OCI-LY1 (cell line): ENCODE measurements around the gene PCSK6.

Experiments used
- H2AFZ ChIP-seq: fragments of 200-600 bp; sonication (generic), shearing (Covaris generic); 2 replicates; pipeline ENCODE4 v1.6.0; 2014; ENCODE audit warnings: antibody characterized with exemption, mild to moderate bottlenecking, low read length
- H3F3A ChIP-seq: fragments of 200-600 bp; sonication (generic), shearing (Covaris generic); 2 replicates; pipeline ENCODE4 v1.6.0; 2014; ENCODE audit warnings: mild to moderate bottlenecking, antibody characterized with exemption, low read length, moderate library complexity; ENCODE audit not compliant: insufficient read depth
- H3K27ac ChIP-seq: fragments of 200-600 bp; sonication (generic); 2 replicates; pipeline ENCODE4 v1.5.1; 2014; ENCODE audit warnings: low read length, mixed run types, mild to moderate bottlenecking, low read depth; ENCODE audit not compliant: poor library complexity, severe bottlenecking
- H3K27me3 ChIP-seq: fragments of 200-600 bp; sonication (generic); 2 replicates; pipeline ENCODE4 v1.6.0; 2014; ENCODE audit warnings: antibody characterized with exemption, mild to moderate bottlenecking, low read length, moderate library complexity; ENCODE audit not compliant: insufficient read depth
- H3K36me3 ChIP-seq: fragments of 200-600 bp; sonication (generic); 2 replicates; pipeline ENCODE4 v1.6.1; 2014; ENCODE audit warnings: mild to moderate bottlenecking, antibody characterized with exemption, low read length, moderate library complexity, mixed read lengths; ENCODE audit not compliant: insufficient read depth
- H3K4me1 ChIP-seq: fragments of 200-600 bp; sonication (generic); 2 replicates; pipeline ENCODE4 v1.5.1; 2014; ENCODE audit warnings: mild to moderate bottlenecking, low read length, moderate library complexity; ENCODE audit not compliant: insufficient read depth, severe bottlenecking
- H3K4me2 ChIP-seq: fragments of 200-600 bp; sonication (generic), shearing (Covaris generic); 2 replicates; pipeline ENCODE4 v1.6.1; 2014; ENCODE audit warnings: low read length
- H3K4me3 ChIP-seq: fragments of 200-600 bp; sonication (generic); 2 replicates; pipeline ENCODE4 v1.5.1; 2014; ENCODE audit warnings: low read length, low read depth, mild to moderate bottlenecking, mixed read lengths; ENCODE audit not compliant: poor library complexity, severe bottlenecking
- H3K79me2 ChIP-seq: fragments of 200-600 bp; shearing (Covaris generic); 2 replicates; pipeline ENCODE4 v1.6.1; 2016; ENCODE audit warnings: mixed run types, low read length, mixed read lengths; ENCODE audit not compliant: insufficient read depth
- H3K9ac ChIP-seq: fragments of 200-600 bp; sonication (generic), shearing (Covaris generic); 2 replicates; pipeline ENCODE4 v1.6.1; 2014; ENCODE audit warnings: mild to moderate bottlenecking, low read length, mixed read lengths
- H3K9me2 ChIP-seq: fragments of 200-600 bp; sonication (generic), shearing (Covaris generic); 2 replicates; pipeline ENCODE4 v1.6.1; 2014; ENCODE audit warnings: low read depth, mild to moderate bottlenecking, low read length, mixed read lengths
- H3K9me3 ChIP-seq: fragments of 200-600 bp; shearing (Covaris generic); 2 replicates; pipeline ENCODE4 v1.6.1; 2014; ENCODE audit warnings: low read length, mixed read lengths
- H4K20me1 ChIP-seq: fragments of 200-600 bp; sonication (generic), shearing (Covaris generic); 2 replicates; pipeline ENCODE4 v1.6.0; 2016; ENCODE audit warnings: mild to moderate bottlenecking, low read length; ENCODE audit not compliant: insufficient read depth
- EZH2 ChIP-seq: fragments of 200-600 bp; sonication (generic), shearing (Covaris generic); IDR thresholded peaks from 2 replicates; pipeline ENCODE4 v1.8.0; 2017; ENCODE audit warnings: borderline replicate concordance, mixed run types, mild to moderate bottlenecking, antibody characterized with exemption, low read length, moderate library complexity, mixed read lengths
- TF ChIP-seq, protein P1 (sequence below): fragments of 200-600 bp; sonication (generic), shearing (Covaris generic); IDR thresholded peaks from 2 replicates; pipeline ENCODE4 v1.5.1; 2017; ENCODE audit warnings: mild to moderate bottlenecking, antibody characterized with exemption, low read length, moderate library complexity, mixed read lengths

Gene PCSK6

DNA sequence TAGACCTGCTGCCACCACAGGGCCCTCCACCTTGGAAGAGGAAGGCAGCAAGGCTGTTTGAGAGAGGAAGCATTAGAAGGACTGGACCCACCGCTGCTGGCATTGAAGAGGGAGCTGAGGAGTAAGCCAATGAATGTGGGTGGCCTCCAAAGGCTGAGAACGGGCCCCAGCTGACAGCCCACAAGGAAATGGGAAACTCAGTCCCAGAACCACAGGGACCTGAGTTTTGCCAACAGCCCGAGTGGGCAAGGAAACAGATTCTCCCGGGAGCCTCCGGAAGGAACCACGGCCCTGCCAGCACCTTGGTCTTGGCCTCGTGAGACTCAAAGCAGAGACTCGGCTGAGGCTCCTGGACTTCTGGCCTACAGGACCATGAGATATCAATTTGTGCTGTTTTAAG lies 99.0 kb downstream of the PCSK6 start:
- no peaks in the 10 kb centered on the region for H4K20me1 ChIP-seq
- no peak overlapping the region for H3K9ac ChIP-seq
- no peaks in the 10 kb centered on the region for H3K27me3 ChIP-seq
- H3K4me3 ChIP-seq = no peak overlapping the region
- H3F3A ChIP-seq = no peaks in the 10 kb centered on the region
- H3K4me1 ChIP-seq = no peaks in the 10 kb centered on the region
- H3K27ac ChIP-seq = no peak overlapping the region
- no peaks in the 10 kb centered on the region for H3K79me2 ChIP-seq
- no peaks in the 10 kb centered on the region for H3K9me2 ChIP-seq
- no peak overlapping the region for H3K4me2 ChIP-seq
- H2AFZ ChIP-seq = no peak overlapping the region
- H3K36me3 ChIP-seq = no peaks in the 10 kb centered on the region
- no peaks in the 10 kb centered on the region for H3K9me3 ChIP-seq
- no peak for TF ChIP-seq EZH2
- TF ChIP-seq, protein P1, sequence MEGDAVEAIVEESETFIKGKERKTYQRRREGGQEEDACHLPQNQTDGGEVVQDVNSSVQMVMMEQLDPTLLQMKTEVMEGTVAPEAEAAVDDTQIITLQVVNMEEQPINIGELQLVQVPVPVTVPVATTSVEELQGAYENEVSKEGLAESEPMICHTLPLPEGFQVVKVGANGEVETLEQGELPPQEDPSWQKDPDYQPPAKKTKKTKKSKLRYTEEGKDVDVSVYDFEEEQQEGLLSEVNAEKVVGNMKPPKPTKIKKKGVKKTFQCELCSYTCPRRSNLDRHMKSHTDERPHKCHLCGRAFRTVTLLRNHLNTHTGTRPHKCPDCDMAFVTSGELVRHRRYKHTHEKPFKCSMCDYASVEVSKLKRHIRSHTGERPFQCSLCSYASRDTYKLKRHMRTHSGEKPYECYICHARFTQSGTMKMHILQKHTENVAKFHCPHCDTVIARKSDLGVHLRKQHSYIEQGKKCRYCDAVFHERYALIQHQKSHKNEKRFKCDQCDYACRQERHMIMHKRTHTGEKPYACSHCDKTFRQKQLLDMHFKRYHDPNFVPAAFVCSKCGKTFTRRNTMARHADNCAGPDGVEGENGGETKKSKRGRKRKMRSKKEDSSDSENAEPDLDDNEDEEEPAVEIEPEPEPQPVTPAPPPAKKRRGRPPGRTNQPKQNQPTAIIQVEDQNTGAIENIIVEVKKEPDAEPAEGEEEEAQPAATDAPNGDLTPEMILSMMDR = no peak

DNA sequence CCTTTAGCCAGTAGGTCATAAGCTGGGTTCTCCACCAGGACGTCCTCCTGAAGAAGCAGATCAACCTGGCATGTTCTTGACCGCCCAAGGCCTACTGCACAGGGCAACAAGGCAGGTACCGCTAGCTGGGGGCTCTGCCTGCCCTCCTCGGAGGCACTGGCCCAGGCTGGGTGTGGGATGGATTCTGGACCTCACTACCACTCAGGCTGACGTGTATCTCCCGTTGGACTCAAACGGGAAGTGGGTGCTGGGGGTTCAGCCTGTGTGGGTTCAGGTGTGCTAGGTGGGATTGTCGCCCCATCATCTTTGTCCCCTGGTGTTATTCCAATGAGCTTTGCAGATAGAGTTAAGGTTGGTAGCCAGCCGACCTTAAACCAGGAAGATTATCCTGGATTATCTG lies 99.4 kb downstream of the PCSK6 start:
- Histone ChIP-seq H3K4me3 (no peak overlapping the region), H3K4me1 (no peaks in the 10 kb centered on the region), H3K4me2 (no peak overlapping the region), H3K9me3 (no peaks in the 10 kb centered on the region), H2AFZ (no peak overlapping the region), H4K20me1 (no peaks in the 10 kb centered on the region), H3F3A (no peaks in the 10 kb centered on the region), H3K36me3 (no peaks in the 10 kb centered on the region), H3K27me3 (no peaks in the 10 kb centered on the region), H3K79me2 (no peaks in the 10 kb centered on the region), H3K27ac (no peak overlapping the region), H3K9me2 (no peaks in the 10 kb centered on the region), H3K9ac (no peak overlapping the region)
- TF ChIP-seq, protein P1 = no peak
- no peak for TF ChIP-seq EZH2

DNA sequence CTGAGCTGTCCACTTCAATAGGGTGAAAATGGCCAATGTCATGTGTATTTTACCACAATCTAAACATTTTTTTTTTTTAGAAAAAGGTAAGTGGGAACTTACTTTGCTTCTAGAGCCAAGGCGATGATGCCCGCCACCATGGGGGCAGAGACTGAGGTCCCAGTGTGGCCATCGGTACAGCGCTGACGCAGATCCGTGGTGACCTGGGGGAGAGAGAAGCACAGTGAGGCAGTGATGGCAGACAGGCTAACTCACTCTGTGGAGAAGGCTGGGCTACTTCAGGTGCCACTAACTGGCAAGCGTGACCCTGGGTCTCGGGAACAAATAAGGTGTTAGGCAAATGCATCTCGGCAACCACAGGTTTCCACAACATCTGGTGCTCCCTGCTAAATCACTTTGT lies 100.1 kb downstream of the PCSK6 start:
- TF ChIP-seq, protein P1 = no peak
- no peak for TF ChIP-seq EZH2
- H3K36me3 ChIP-seq = no peaks in the 10 kb centered on the region
- H3K4me2 ChIP-seq = no peak overlapping the region
- H3K9me2 ChIP-seq = no peaks in the 10 kb centered on the region
- no peaks in the 10 kb centered on the region for H3F3A ChIP-seq
- no peak overlapping the region for H3K4me3 ChIP-seq
- no peak overlapping the region for H3K27ac ChIP-seq
- H3K4me1 ChIP-seq = no peaks in the 10 kb centered on the region
- H3K9ac ChIP-seq = no peak overlapping the region
- H3K79me2 ChIP-seq = no peaks in the 10 kb centered on the region
- H3K27me3 ChIP-seq = 0 out of 2 replicates have a peak, but pooled peaks cover 2% of the 10 kb centered on the region
- no peaks in the 10 kb centered on the region for H4K20me1 ChIP-seq
- H3K9me3 ChIP-seq = no peaks in the 10 kb centered on the region
- H2AFZ ChIP-seq = no peak overlapping the region
